ENCODE measurements around the gene AMOT.
"Not testable (repeated sequence)": the region's sequence is repeated elsewhere in the genome, so short reads cannot be mapped to it uniquely, and the experiment has no call there.

AMOT gene

DNA sequence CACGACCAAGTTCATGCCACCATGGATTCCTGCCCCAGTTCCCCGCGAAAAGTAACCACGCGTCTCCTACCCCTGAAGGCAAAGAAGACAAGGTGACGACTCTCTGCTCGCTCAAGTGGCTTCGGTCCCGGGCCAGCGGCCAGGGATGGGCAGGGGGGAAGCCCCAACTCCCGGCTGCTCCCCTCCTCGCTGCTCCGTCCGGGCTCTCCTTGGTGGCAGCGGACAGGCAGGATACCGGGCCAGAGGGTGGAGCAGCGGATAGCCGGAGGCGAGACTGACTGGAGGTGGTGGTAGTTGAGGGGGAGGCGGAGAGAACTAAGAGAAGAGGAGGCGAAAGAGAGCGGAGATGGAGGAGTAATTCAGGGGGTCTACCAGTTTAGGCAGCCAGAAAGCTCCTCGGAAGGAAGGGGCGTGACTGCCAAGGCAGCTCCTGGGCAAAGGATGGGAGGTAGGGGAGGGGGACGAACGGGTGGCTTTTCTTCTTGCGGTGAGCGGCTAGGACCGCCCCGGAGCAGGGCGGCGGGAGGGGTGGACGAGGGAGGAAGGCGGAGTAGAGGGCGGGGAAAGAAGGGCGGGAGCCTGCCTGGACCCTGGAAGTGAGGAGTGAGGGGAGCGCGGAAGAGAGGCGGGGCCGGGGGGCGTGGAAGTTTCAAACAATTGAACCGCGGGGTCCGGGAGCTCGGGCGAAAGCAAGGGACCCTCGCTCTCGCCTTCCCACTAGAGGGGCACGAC lies at the start of gene AMOT:
AMOT (minus strand) TSS at position 450 of the 732 bp plus-strand sequence. CDS start 17,705 bp downstream, outside the sequence.
- no peak for DNase-seq (ENCODE audit: low read depth)

- DNase-seq (ENCODE audit: low read depth) = no peak
Observed at GRCh38 chrX:112889400-112889799, 48.8 kb upstream of the AMOT start.

DNA sequence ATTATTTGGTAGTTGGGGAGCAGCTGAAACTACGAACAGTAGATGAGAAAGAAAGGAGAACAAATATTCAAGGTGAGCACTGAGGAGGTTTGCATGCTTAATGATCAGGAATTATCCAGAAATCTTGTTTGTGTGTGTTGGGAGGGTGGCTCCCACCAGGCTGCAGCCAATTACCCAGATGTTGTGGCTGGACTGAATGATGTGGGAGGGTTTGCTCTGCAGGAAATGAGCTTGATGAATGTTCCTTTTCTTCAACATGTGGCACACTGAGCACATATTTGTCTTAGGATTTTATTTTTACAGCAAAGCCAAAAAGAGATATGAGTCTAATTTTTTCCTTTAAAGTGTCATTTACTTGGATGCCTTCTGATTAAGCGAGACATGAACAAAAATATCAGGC lies 48.3 kb upstream of the AMOT start:
- DNase-seq (ENCODE audit: low read depth) = no peak

DNA sequence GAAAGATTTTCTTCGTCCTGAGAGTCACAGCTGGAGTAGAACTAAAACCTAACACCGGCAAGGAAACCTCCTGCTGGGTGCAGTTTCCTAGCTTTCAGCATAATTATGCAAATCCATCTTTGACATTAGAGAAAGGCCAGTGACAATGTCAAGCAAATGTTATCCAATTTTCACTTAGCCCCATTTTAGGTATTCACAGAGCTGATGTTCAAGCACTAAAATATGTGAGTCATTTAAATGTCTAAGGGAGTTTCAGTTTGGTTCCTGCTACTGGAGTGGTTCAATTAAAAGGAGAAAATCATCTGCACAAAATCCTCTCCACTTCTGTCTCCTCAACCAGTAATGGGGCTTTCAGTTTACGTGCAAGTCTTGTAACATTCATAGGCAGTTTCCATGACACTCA lies 37.1 kb upstream of the AMOT start:
- no peak for DNase-seq (ENCODE audit: low read depth)

DNA sequence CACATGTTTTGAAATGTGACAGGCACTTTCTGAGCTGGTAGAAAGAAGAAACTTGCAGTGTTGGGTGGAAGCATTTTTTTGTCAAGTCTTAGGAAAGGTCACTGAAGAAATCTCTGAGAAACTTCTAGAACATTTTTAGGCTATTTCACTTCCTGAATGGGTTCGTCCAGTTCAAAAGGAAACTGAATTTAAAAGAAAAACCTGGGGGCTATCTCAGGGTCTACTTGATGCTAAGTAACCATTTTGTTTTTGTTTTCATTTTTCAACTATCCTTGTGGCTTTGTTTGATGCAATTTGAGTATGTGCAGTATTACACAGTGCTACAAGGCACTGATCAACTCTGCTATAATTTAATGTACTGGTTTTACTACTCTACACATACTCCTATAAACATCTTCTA lies 34.0 kb upstream of the AMOT start:
- no peak for DNase-seq (ENCODE audit: low read depth)

GRCh38 chrX:112874175-112874574 lies 33.5 kb upstream of the AMOT start:
- no peak for DNase-seq (ENCODE audit: low read depth)

- DNase-seq (ENCODE audit: low read depth) = no peak
Observed at GRCh38 chrX:112868586-112868985, 28.0 kb upstream of the AMOT start.

GRCh38 chrX:112867570-112867969 lies 26.9 kb upstream of the AMOT start:
- DNase-seq (ENCODE audit: low read depth) = no peak

DNA sequence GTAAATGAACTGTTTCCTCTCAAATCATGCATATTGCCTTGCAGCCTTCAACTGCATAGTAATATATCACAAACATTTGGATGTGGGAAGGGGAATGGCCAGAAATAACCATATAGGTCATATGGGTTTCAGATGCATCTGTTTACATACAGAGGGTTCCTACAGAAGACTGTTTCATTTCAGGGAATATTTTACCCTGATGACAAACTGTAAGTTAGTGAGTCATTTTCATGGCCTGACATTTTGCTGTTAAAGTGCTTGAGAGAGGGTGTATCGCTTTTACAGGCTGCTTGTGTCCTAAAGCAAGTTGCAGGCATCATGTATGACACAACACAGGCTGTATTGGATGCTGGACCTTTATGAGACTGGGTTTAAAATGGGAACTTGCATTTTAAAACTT lies 25.5 kb upstream of the AMOT start:
- no peak for DNase-seq (ENCODE audit: low read depth)

DNA sequence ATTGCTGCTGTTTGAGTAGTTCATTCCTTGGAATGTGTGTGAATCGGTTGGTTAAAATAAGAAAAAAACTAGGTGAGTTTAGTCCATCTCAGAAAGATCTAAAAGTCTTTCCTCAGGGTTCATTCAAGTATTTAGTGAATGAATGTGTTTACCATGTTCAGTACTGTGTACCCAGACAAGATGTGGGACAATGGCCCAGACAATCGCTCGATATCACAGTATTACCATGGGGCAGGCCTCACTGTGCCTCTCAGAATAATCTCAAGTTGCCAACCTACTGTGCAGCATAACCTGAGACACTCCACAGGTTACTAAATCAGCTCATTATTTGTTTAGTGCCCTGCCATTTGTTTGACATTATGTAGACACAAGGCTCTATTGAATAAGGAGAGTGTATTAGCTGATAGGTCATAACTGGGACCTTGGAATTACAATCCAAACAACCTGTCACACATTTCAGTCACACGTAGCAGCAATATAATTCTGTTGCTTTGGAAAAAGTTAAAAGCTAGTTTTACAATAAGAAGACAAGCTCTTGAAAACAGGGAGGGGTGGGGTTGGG lies 24.9 kb upstream of the AMOT start:
- no peak for DNase-seq (ENCODE audit: low read depth)

GRCh38 chrX:112863850-112864249 lies 23.2 kb upstream of the AMOT start:
- no peak for DNase-seq (ENCODE audit: low read depth)

- no peak for DNase-seq (ENCODE audit: low read depth)
Observed at GRCh38 chrX:112857478-112857878, 16.8 kb upstream of the AMOT start.

DNA sequence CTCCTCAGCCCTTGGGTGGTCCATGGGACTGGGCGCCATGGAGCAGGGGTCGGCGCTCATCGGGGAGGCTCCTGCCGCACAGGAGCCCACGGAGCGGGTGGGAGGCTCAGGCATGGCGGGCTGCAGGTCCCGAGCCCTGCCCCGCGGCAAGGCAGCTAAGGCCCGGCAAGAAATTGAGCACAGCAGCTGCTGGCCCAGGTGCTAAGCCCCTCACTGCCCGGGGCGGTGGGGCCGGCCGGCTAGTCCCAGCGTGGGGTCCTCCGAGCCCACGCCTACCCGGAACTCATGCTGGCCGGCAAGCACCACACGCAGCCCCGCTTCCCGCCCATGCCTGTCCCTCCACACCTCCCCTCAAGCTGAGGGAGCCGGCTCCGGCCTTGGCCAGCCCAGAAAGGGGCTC lies 14.3 kb upstream of the AMOT start:
- not testable (repeated sequence) for DNase-seq (ENCODE audit: low read depth)

- no peak for DNase-seq (ENCODE audit: low read depth)
Observed at GRCh38 chrX:112852851-112853250, 12.2 kb upstream of the AMOT start.

DNA sequence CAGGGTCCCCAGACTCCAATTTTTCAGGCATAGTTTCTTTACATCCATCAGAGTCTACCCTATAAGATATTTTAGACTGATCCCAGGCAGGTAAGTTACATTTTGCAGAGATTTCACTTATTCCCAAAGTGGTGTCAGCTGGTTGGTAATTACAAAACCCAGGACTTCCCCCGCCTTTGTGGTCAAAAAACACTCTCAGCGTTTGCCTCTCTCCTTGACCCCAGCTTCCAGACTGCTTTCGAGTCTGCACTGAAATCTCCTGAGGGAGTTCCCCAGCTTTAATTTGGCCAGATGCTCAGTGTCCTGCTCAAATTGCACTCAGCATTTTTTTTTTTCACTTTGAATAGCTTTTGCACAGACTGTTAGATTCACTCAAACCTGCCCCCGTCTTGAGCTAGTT lies 11.2 kb upstream of the AMOT start:
- no peak for DNase-seq (ENCODE audit: low read depth)

GRCh38 chrX:112851161-112851779 lies 10.6 kb upstream of the AMOT start:
- no peak for DNase-seq (ENCODE audit: low read depth)

DNA sequence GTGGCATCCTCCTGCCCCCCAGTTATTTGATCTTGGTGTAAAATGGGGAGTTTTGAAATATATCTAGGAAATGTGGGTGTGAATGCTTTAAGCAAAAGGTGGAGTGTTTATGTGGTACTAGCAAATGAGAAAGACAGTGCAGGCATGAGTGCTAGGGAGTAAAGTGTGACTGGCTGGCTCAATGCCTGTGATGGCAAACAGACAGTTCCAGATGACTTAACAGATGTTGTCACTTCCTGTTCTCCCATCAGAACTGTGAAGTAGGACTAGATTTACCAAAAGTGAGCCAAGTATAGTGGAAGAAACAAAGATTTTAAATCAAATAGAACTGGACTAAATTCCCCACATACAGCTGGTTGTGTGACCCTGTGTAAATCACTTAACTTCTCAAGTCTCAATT lies 8.4 kb upstream of the AMOT start:
- DNase-seq (ENCODE audit: low read depth) = no peak

GRCh38 chrX:112846782-112847181 lies 6.2 kb upstream of the AMOT start:
- DNase-seq (ENCODE audit: low read depth) = no peak

- no peak for DNase-seq (ENCODE audit: low read depth)
Observed at GRCh38 chrX:112846187-112846586, 5.6 kb upstream of the AMOT start.

DNA sequence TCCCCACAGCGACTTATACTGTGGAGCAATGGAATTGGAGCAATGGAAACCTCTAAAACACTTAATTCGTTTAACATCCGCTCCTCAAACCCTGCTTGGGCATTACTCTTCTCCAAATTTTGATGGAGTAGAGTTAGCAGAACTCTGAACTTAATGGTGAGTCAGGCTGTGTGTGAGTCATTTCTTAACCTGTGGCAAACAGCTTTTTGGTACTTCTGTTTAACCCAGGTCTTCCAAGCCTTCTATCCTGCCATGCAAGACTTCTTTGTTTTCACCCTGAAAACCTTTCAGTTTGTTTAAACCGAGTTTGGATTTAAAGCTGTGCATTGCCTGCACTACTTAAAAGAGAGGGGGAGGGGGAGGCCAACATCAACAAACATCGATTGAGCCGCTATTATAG lies 3.6 kb upstream of the AMOT start:
- DNase-seq (ENCODE audit: low read depth) = no peak

- DNase-seq (ENCODE audit: low read depth) = no peak
Observed at GRCh38 chrX:112841820-112842157, 1.2 kb upstream of the AMOT start.

GRCh38 chrX:112841114-112841819 lies 636 bp upstream of the AMOT start:
- peak; percentile 58 for DNase-seq (ENCODE audit: low read depth)

DNA sequence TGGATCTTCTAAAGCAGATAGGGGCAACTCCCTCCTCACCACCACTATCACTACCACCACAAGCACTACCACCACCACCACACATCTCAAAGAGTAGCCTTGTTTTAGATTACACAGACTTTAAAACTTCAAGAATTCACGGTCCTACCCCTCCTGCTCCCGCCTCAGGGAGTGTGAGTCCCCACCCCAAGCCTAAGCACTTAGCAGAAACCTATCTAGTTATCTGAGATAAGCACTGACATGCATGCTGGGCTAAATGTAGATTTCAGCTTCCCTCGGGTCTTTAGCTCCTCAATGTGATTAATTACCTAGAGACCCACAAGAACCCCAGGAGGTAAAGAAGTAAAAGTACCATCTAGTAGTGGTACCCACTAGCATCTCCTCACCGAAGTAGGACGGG lies 775 bp downstream of the AMOT start:
- no peak for DNase-seq (ENCODE audit: low read depth)
